ENCODE results near the gene DDX5. TPM values are rescaled to one million over a fixed set of nuclear protein-coding genes. Genes with fewer than 3 reads are reported as not detected.

DDX5 gene
- total and polyA plus RNA-seq, 9 donors, result 372 to 750 (median 559) TPM

DNA sequence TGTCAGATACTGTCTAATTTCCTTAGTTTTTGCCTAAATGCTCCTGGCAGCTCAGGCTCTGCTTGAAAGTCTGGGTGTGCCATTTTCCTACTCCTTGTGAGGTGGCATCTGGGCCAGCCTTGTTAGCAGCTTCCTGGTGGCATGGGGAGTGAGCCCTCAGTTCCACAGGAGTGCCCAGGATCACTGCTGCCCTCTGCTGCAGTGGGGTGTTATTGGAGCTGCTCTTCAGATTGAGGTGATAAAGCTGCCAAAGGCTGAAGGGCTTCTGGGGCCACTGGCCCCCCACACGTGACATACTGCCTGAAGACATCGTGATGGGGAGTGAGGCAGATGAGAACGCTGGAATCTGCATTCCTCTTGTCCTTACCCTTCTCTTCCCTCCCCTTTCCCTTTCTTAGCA, 28.1 kb upstream of the DDX5 start:
- H3K4me3 ChIP-seq, result no peak overlapping the region
- no peak for DNase-seq
- no peaks in the 10 kb centered on the region for H3K9me3 ChIP-seq
- no peaks in the 10 kb centered on the region for H3K27me3 ChIP-seq
- no peaks in the 10 kb centered on the region for H3K4me1 ChIP-seq (ENCODE audit: insufficient read depth)
- H3K36me3 ChIP-seq, result no peaks in the 10 kb centered on the region
- H3K27ac ChIP-seq, result no peak overlapping the region
- no peak for TF ChIP-seq CTCF (IDR thresholded peaks at IDR 0.05)
- TF ChIP-seq EP300 (IDR thresholded peaks at IDR 0.05), result no peak
- no peak for TF ChIP-seq POLR2A (IDR thresholded peaks at IDR 0.05)
- intact Hi-C loops (cut with DNase I), result loop anchor here in 1 of 4 donors (10.0 kb wide), 1 partner anchor 61 kb away; no protein-coding TSS in a partner anchor
- 54 to 71% (median 63%) methylated on average over 3 of the region's 3 CpGs for WGBS, 3 donors

DNA sequence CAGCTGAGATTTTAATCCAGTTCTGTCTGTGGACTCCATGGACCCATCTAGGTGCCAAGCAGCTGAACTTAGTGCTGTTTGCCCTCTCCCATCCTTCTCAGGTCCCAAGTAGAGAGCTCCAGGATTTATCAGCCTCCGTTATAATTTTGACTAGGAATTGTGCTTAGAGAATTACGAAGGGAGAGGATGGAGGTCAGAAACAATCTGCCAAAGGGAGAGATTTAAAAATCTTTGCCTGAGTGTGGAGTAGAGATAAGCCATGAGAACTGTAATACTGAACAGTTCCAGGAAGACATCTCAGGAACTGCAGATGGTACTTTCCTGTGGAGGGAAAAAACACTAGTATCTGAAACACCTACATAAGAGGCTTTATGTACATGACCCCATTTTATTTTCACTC, 27.7 kb upstream of the DDX5 start:
- TF ChIP-seq CTCF (IDR thresholded peaks at IDR 0.05), result no peak
- TF ChIP-seq EP300 (IDR thresholded peaks at IDR 0.05), result no peak
- TF ChIP-seq POLR2A (IDR thresholded peaks at IDR 0.05), result no peak
- no peaks in the 10 kb centered on the region for H3K9me3 ChIP-seq
- no peaks in the 10 kb centered on the region for H3K4me1 ChIP-seq (ENCODE audit: insufficient read depth)
- H3K36me3 ChIP-seq, result no peaks in the 10 kb centered on the region
- 44 to 54% (median 53%) methylated on average over 2 of the region's 2 CpGs for WGBS, 3 donors
- intact Hi-C loops (cut with DNase I), result loop anchor here in 1 of 4 donors (10.0 kb wide), 1 partner anchor 61 kb away; no protein-coding TSS in a partner anchor
- H3K4me3 ChIP-seq, result no peak overlapping the region
- H3K27ac ChIP-seq, result no peak overlapping the region
- H3K27me3 ChIP-seq, result no peaks in the 10 kb centered on the region
- no peak for DNase-seq

GRCh38 chr17:64532409-64532808, 26.3 kb upstream of the DDX5 start:
- peak overlapping the region in 1 of 2 donors; percentile 51 for H3K27ac ChIP-seq
- DNase-seq, result no peak
- H3K4me1 ChIP-seq (ENCODE audit: insufficient read depth), result no peaks in the 10 kb centered on the region
- WGBS, 3 donors, result 90 to 92% (median 91%) methylated on average over 5 of the region's 5 CpGs
- no peaks in the 10 kb centered on the region for H3K27me3 ChIP-seq
- TF ChIP-seq CTCF (IDR thresholded peaks at IDR 0.05) (no peak), POLR2A (IDR thresholded peaks at IDR 0.05) (no peak), EP300 (IDR thresholded peaks at IDR 0.05) (no peak)
- no peak overlapping the region for H3K4me3 ChIP-seq
- intact Hi-C loops (cut with DNase I), result loop anchor here in 1 of 4 donors (10.0 kb wide), 1 partner anchor 62 kb away; no protein-coding TSS in a partner anchor
- no peaks in the 10 kb centered on the region for H3K9me3 ChIP-seq
- H3K36me3 ChIP-seq, result no peaks in the 10 kb centered on the region

GRCh38 chr17:64531955-64532371, 25.9 kb upstream of the DDX5 start:
- WGBS, 3 donors, result 21 to 34% (median 34%) methylated on average over 5 of the region's 5 CpGs
- no peaks in the 10 kb centered on the region for H3K36me3 ChIP-seq
- H3K9me3 ChIP-seq, result no peaks in the 10 kb centered on the region
- H3K4me1 ChIP-seq (ENCODE audit: insufficient read depth), result no peaks in the 10 kb centered on the region
- no peak for DNase-seq
- TF ChIP-seq POLR2A (IDR thresholded peaks at IDR 0.05) (no peak), CTCF (IDR thresholded peaks at IDR 0.05) (no peak), EP300 (IDR thresholded peaks at IDR 0.05) (no peak)
- no peak overlapping the region for H3K4me3 ChIP-seq
- intact Hi-C loops (cut with DNase I), result loop anchor here in 1 of 4 donors (10.0 kb wide), 1 partner anchor 63 kb away; no protein-coding TSS in a partner anchor
- peak overlapping the region in 1 of 2 donors; percentile 51 for H3K27ac ChIP-seq
- H3K27me3 ChIP-seq, result no peaks in the 10 kb centered on the region

All from ovary (tissue), 9 donors.